Stimulated activated CD4-positive, alpha-beta T cell treated with anti-CD3 and anti-CD28 coated beads, Interleukin-4, amount 100 ng/mL, for 48 hours (primary cell): ENCODE results near the gene RAB4A.

Experiments
- DNase-seq, 2 donors: peaks; one replicate each; pipeline ENCODE4 v3.0.0-alpha.2; 2020; ENCODE audit warnings: low read depth in 2 of 2

Gene RAB4A

GRCh38 chr1:229270547-229271447, at the start of gene RAB4A:
TSS of gene RAB4A (plus strand) at chr1:229271111. CDS start at chr1:229271340, 229 bp downstream.
- DNase-seq: peak; percentile 64 to 68

GRCh38 chr1:229222081-229222480, 48.8 kb upstream of the RAB4A start:
- DNase-seq: no peak

- no peak for DNase-seq
These were observed 47.4 kb upstream of the RAB4A start for GRCh38 chr1:229223498-229223897.

- no peak for DNase-seq
These were observed 46.6 kb upstream of the RAB4A start for GRCh38 chr1:229224308-229224707.

GRCh38 chr1:229225331-229225782, 45.6 kb upstream of the RAB4A start:
- no peak for DNase-seq

GRCh38 chr1:229226796-229227195, 44.1 kb upstream of the RAB4A start:
- no peak for DNase-seq

- DNase-seq: peak; percentile 67 to 80
These were observed 43.5 kb upstream of the RAB4A start for GRCh38 chr1:229227298-229227919.

- no peak for DNase-seq
These were observed 42.4 kb upstream of the RAB4A start for GRCh38 chr1:229228522-229228921.

- DNase-seq: no peak
These were observed 41.7 kb upstream of the RAB4A start for GRCh38 chr1:229229137-229229720.

- no peak for DNase-seq
These were observed 41.2 kb upstream of the RAB4A start for GRCh38 chr1:229229721-229230139.

- no peak for DNase-seq
These were observed 40.6 kb upstream of the RAB4A start for GRCh38 chr1:229230140-229230892.

GRCh38 chr1:229230893-229231753, 39.8 kb upstream of the RAB4A start:
- DNase-seq: no peak

GRCh38 chr1:229231754-229232119, 39.2 kb upstream of the RAB4A start:
- no peak for DNase-seq

- no peak for DNase-seq
These were observed 35.9 kb upstream of the RAB4A start for GRCh38 chr1:229234870-229235472.

- no peak for DNase-seq
These were observed 33.6 kb upstream of the RAB4A start for GRCh38 chr1:229237320-229237719.

- no peak for DNase-seq
These were observed 32.7 kb upstream of the RAB4A start for GRCh38 chr1:229238231-229238630.

GRCh38 chr1:229238674-229239415, 32.1 kb upstream of the RAB4A start:
- no peak for DNase-seq

- no peak for DNase-seq
These were observed 30.4 kb upstream of the RAB4A start for GRCh38 chr1:229240532-229240931.

- no peak for DNase-seq
These were observed 29.5 kb upstream of the RAB4A start for GRCh38 chr1:229241390-229241789.

- no peak for DNase-seq
These were observed 27.3 kb upstream of the RAB4A start for GRCh38 chr1:229243638-229244037.
